NK-92 treated with Interleukin-12 subunit alpha and Interleukin-12 subunit beta, amount 100 ng/mL, for 24 hours (cell line): ENCODE data around the gene PARG.
"Not testable (repeated sequence)": the region's sequence is repeated elsewhere in the genome, so short reads cannot be mapped to it uniquely, and the experiment has no call there.

ENCODE experiments used
- DNase-seq: peaks from one replicate; lab custom pipeline; 2025; lab: John Stamatoyannopoulos, UW

Gene PARG

DNA sequence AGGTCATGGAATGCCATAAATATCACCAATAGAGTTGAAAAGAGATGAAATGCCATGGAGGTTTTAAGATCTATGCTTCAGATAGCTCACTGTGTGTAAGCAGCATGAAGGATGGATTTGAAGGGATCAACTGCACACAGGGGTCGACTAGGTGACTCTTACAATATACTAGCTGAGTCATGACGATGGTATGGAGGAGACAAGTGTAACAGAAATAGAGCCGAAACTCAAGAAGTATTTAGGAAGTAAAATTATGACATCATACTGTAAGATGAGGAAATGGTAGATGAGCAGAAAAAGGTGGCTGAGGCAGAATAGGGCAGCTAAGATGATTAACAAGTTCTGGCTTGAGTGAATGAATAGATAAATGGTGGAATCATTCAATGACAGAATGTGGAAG, 38.0 kb downstream of the PARG start:
- DNase-seq: not testable (repeated sequence)

GRCh38 chr10:49900406-49900805, 41.4 kb downstream of the PARG start:
- DNase-seq: not testable (repeated sequence)

DNA sequence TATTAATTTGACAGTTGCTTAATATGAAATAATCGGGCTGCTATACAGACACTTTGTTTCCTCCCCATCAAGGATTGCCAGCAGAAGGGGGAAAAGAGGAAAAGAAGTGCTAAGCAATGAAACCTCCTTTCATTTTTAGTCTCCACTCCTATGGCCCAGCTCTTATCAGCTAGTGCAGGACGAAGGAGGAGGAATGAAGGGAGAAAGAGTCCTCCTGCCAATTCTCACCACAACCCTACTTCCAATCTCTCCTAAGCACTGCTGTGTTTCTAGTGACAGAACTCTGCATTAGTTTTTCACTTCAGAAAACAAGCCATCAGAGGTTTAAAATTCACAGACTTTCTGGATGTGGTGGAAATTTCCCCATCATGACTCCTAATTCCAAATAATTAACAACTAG, 41.8 kb downstream of the PARG start:
- not testable (repeated sequence) for DNase-seq

DNA sequence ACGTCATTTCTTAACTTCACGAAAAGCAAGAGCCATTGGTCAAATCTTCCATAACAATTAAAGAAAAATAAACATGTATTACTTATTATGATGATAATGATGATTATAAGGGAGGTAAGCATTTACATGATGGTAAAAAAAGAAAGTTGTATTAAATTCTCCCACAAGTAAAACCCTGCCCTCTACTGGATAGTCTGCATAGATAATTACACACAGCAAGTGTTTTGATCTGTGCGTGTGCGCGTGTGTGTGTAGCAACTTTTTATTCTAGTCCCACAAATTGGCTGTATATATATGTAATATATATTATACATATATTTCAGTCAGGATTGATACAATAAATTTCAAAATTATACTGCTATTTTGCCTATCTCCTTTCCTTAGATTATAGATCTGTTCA, 51.8 kb downstream of the PARG start:
- not testable (repeated sequence) for DNase-seq

DNA sequence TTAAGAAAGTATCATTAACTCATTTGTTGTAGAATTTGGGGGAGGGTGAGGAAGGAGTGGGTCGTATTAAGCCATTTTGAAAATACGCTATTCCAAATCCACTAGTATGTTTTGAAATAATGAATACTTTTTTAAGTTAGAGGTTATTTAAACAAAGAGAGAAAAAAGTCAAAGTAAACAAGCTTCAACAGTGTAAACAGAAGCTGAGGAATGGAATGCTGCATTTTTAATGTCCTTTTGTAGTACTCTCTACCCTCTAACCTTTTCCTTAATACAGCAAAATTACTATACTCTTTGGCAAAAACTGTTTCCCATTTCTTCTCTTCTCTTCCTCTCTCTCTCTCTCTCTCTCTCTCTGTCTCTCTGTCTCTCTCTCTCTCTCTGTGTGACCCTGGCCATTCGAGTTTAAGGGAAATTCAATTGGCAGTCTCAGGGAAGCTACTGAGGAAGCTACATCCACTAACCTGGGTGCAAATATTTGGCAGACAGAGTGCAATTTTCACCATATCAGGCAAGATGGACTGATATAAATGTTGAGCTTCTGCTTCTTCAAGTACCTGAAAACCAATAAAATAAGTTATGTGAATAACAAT, 57.0 kb downstream of the PARG start:
- DNase-seq: not testable (repeated sequence)

- DNase-seq: not testable (repeated sequence)
Observed at GRCh38 chr10:49883852-49884251, 58.0 kb downstream of the PARG start.

- DNase-seq: not testable (repeated sequence)
Observed at GRCh38 chr10:49882327-49882726, 59.5 kb downstream of the PARG start.

- not testable (repeated sequence) for DNase-seq
Observed at GRCh38 chr10:49872740-49873139, 69.1 kb downstream of the PARG start.

GRCh38 chr10:49871462-49871861, 70.4 kb downstream of the PARG start:
- DNase-seq: not testable (repeated sequence)

GRCh38 chr10:49859933-49860332, 81.9 kb downstream of the PARG start:
- not testable (repeated sequence) for DNase-seq

GRCh38 chr10:49858697-49859382, 83.0 kb downstream of the PARG start:
- not testable (repeated sequence) for DNase-seq

GRCh38 chr10:49849520-49849919, 92.3 kb downstream of the PARG start:
- DNase-seq: not testable (repeated sequence)

GRCh38 chr10:49844775-49845595, 96.8 kb downstream of the PARG start:
- no peak for DNase-seq

- DNase-seq: not testable (repeated sequence)
Observed at GRCh38 chr10:49842333-49842628, 99.5 kb downstream of the PARG start.

GRCh38 chr10:49841615-49842332, 100.1 kb downstream of the PARG start:
- DNase-seq: no peak

DNA sequence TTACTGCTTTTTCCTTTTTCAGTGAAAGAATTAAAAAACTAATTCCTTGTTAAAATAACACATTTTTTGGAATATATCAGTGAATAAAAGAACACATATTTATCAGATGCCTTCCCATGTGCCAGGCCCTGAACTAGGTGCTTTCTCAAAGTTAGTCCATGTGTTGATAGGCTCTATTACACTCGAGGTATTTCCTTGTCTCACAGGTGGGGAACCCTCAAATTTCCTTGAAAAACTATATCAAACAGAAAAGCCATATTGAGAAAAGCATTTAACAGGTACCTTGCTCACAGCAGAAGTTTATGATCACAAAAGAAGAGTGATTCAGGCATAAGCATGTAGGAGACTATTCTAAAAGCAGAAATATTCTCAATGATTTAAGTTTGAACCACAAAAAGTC, 104.1 kb downstream of the PARG start:
- DNase-seq: no peak

- no peak for DNase-seq
Observed at GRCh38 chr10:49837051-49837478, 104.8 kb downstream of the PARG start.

DNA sequence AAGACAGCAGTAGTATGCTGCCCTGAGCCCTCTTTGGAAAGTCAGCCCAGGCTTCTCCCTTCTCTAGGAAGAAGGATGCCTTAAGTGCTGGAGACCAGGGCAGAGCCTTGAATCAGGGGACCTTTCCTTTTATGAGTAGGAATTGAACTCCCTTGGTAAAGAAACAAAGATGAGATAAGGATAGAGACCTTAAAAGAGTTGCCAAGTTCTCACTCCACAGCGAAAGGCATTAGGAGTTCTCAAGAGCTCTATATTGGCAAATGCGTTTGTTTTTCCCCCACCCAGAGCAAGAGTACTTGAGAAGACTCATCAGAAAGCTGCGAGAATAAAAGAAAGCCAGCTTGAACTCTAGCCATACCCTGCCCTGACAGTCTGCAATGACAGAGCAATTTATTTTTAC, 106.9 kb downstream of the PARG start:
- DNase-seq: no peak

- no peak for DNase-seq
Observed at GRCh38 chr10:49834201-49834600, 107.6 kb downstream of the PARG start.

DNA sequence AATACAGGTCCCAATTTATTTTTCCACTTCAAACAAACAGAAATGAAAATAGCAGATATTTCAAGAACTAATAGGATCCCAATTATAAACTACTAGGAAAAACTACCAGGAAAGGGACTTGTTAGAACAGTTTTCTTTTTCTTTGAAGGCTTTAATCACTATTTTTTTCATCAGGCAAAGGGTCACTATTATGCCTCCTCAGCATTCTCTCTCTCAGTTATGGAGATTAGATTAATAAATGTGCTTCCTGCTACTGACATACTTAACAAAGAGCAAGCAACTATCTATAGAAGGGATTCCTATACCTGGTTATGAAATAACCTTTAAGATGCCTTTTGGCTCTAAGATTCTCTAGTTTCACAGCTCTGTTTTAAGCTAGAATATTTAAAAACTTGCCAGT, 108.7 kb downstream of the PARG start:
- DNase-seq: no peak

DNA sequence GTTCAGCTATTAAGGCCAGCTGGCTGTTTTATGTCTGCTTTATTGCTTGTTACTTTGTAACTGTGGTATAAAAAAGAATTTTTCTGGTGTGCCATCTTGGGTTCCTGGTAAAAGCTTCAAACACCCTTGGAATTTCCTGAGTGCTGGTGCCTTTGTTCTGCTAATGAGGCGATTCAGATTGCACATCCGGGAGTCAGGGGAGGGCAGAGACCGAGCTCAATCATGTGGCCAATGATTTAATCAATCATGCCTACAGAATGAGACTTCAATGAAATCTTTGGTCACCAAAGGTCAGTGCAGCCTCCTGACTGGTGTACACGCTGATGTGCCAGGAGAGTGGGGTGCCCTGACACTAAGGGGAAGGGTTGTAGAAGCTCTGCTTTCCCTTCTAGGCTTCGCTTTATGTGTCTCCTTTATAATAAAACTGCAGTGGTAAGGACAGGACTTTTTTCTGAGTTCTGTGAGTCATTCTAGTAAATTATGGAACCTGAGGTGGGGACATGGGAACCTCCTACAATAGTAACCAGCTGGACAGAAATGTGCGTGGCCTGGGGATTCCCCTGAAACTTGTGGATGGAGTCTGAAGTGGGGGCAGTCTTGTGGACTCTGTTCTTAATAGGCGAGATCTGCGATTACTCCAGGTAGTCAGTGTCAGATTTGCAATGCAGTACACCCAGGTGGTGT, 110.3 kb downstream of the PARG start:
- DNase-seq: no peak

- DNase-seq: no peak
Observed at GRCh38 chr10:49830846-49831245, 111.0 kb downstream of the PARG start.
